ENCODE results near the gene FKBP1A. TPM values are rescaled to one million over a fixed set of nuclear protein-coding genes. Genes with fewer than 3 reads are reported as not detected.
A peak's percentile ranks its signal among the peaks of the same experiment; 100 is the strongest.

The FKBP1A gene
- total RNA-seq, 1 donor from 2014 or later, result 132 TPM

GRCh38 chr20:1333462-1334369, 59.1 kb downstream of the FKBP1A start:
- Mint-ChIP-seq H3K36me3 (peaks cover 9% of the 10 kb centered on the region), H3K27me3 (ENCODE audit: low read depth) (no peaks in the 10 kb centered on the region), H3K27ac (no peak overlapping the region), H3K9me3 (no peaks in the 10 kb centered on the region), H3K4me1 (no peaks in the 10 kb centered on the region), H3K4me3 (no peak overlapping the region)
- peak in 1 of 2 experiments; percentile 24 for DNase-seq (ENCODE audit: low spot score in 2 of 2, unreplicated experiment in 2 of 2)
- TF ChIP-seq CTCF (IDR thresholded peaks at IDR 0.05; ENCODE audit: unreplicated experiment), result no peak

DNA sequence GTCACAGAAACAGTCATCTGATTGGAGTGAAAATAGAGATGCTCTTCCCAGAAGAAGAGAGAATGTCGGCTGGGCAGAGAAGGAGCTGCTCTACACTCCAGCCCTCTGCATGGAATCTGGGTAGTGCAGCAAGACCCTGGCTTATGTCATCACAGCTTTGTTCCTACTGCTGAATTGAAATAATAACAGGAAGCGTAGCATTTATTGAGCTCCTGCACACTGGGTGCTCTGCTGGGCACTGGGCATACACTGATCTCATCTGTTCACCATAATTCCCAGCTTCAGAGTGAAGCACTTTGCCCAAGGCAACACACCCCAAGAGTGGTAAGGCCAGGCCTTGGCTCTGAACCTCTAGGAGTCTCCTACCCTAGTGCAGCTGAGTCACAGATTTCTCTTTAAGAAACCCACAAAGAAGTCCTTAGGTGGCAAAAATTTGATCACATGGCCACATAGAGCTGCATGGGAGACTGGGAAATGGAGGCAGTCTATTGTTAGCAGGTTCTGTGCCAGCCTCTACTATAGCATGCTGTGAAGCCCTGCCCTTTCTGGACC, 60.0 kb downstream of the FKBP1A start:
- TF ChIP-seq CTCF (IDR thresholded peaks at IDR 0.05; ENCODE audit: unreplicated experiment), result no peak
- H3K27me3 Mint-ChIP-seq (ENCODE audit: low read depth), result no peaks in the 10 kb centered on the region
- H3K36me3 Mint-ChIP-seq, result peaks cover 9% of the 10 kb centered on the region
- H3K27ac Mint-ChIP-seq, result no peak overlapping the region
- no peaks in the 10 kb centered on the region for H3K9me3 Mint-ChIP-seq
- no peak for DNase-seq (ENCODE audit: low spot score in 2 of 2, unreplicated experiment in 2 of 2)
- H3K4me3 Mint-ChIP-seq, result no peak overlapping the region
- peaks cover 3% of the 10 kb centered on the region for H3K4me1 Mint-ChIP-seq

- H3K4me3 Mint-ChIP-seq, result no peak overlapping the region
- peaks cover 11% of the 10 kb centered on the region for H3K4me1 Mint-ChIP-seq
- no peak overlapping the region for H3K27ac Mint-ChIP-seq
- H3K9me3 Mint-ChIP-seq, result no peaks in the 10 kb centered on the region
- peaks cover 9% of the 10 kb centered on the region for H3K36me3 Mint-ChIP-seq
- DNase-seq (ENCODE audit: low spot score in 2 of 2, unreplicated experiment in 2 of 2), result peak in 1 of 2 experiments; percentile 6
- H3K27me3 Mint-ChIP-seq (ENCODE audit: low read depth), result no peaks in the 10 kb centered on the region
- TF ChIP-seq CTCF (IDR thresholded peaks at IDR 0.05; ENCODE audit: unreplicated experiment), result no peak
Measured at GRCh38 chr20:1331801-1332453, 60.9 kb downstream of the FKBP1A start.

DNA sequence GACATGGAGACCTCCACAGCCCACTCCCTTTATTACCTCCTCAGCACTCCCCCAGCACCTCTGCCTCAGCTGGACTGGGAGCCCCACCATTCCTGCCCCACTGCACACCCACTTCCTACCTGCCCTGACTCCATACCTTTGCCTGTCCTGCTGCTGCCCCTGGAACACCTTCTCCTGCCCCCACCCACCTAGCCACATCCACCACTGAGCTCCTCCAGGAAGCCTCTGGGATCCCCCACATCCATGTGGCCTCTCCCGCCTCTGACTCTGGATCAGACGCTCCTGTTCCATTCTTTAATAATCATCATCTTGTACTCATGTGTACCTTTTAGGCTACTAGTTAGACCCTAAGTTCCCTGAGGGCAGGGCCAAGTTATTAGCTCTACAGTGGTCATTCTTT, 61.8 kb downstream of the FKBP1A start:
- Mint-ChIP-seq H3K27me3 (ENCODE audit: low read depth) (no peaks in the 10 kb centered on the region), H3K9me3 (no peaks in the 10 kb centered on the region), H3K27ac (no peak overlapping the region), H3K36me3 (peaks cover 9% of the 10 kb centered on the region), H3K4me1 (peaks cover 12% of the 10 kb centered on the region), H3K4me3 (no peak overlapping the region)
- TF ChIP-seq CTCF (IDR thresholded peaks at IDR 0.05; ENCODE audit: unreplicated experiment), result no peak
- peak in 1 of 2 experiments; percentile 14 for DNase-seq (ENCODE audit: low spot score in 2 of 2, unreplicated experiment in 2 of 2)

GRCh38 chr20:1330075-1330830, 62.6 kb downstream of the FKBP1A start:
- Mint-ChIP-seq H3K36me3 (peaks cover 9% of the 10 kb centered on the region), H3K27ac (no peak overlapping the region), H3K4me3 (no peak overlapping the region)

More at GRCh38 chr20:1330075-1330830, 62.6 kb downstream of the FKBP1A start:
- peak in 1 of 2 experiments; percentile 21 for DNase-seq (ENCODE audit: low spot score in 2 of 2, unreplicated experiment in 2 of 2)
- no peaks in the 10 kb centered on the region for H3K9me3 Mint-ChIP-seq
- no peaks in the 10 kb centered on the region for H3K27me3 Mint-ChIP-seq (ENCODE audit: low read depth)
- no peak for TF ChIP-seq CTCF (IDR thresholded peaks at IDR 0.05; ENCODE audit: unreplicated experiment)
- H3K4me1 Mint-ChIP-seq, result peaks cover 12% of the 10 kb centered on the region
